K562 (cell line): Measurements from ENCODE around the gene CERS4. TPM values are rescaled to one million over a fixed set of nuclear protein-coding genes. Genes with fewer than 3 reads are reported as not detected.
A peak's percentile ranks its signal among the peaks of the same experiment; 100 is the strongest.

Experiments
- ESRRB ChIP-seq: fragments of 250-450 bp; sonication (Bioruptor Pico); IDR thresholded peaks from 2 replicates; pipeline ENCODE4 v1.5.0; 2020; ENCODE audit warnings: mild to moderate bottlenecking, moderate library complexity, borderline replicate concordance
- HDAC3 ChIP-seq: fragments of 450-650 bp; IDR thresholded peaks from 2 replicates; pipeline ENCODE4 v1.6.1; 2018; ENCODE audit warnings: borderline replicate concordance, mild to moderate bottlenecking, moderate library complexity; ENCODE audit not compliant: partially characterized antibody
- HLTF ChIP-seq: fragments of 450-650 bp; IDR thresholded peaks from 2 replicates; pipeline ENCODE4 v1.6.1; 2016
- MAZ ChIP-seq, 2 experiments: fragments of 450-650 bp in 1 of 2; sonication (generic) in 1 of 2; formaldehyde crosslinking; IDR thresholded peaks in 1 of 2; conservative IDR thresholded peaks in 1 of 2; 2 replicates each; pipeline versions ENCODE4 v1.4.0 to v1.5.0; 2020; ENCODE audit warnings: mild to moderate bottlenecking in 1 of 2, missing genetic modification reagents in 1 of 2
- MBD2 ChIP-seq: sonication (generic); IDR thresholded peaks from 2 replicates; pipeline ENCODE4 v1.6.1; 2016; ENCODE audit warnings: low read depth, borderline replicate concordance
- MTA2 ChIP-seq: fragments of 450-650 bp; IDR thresholded peaks from 2 replicates; pipeline ENCODE4 v1.6.1; 2016; ENCODE audit warnings: low read depth
- MTF1 ChIP-seq: fragments of 250-450 bp; sonication (Bioruptor Pico); IDR thresholded peaks from 2 replicates; pipeline ENCODE4 v1.9.0; 2021; ENCODE audit warnings: moderate library complexity, mild to moderate bottlenecking, inconsistent platforms, borderline replicate concordance
- POLR3A ChIP-seq: IDR thresholded peaks from 2 replicates; pipeline ENCODE4 v1.6.1; 2011; ENCODE audit warnings: borderline replicate concordance, mild to moderate bottlenecking, moderate library complexity; ENCODE audit not compliant: insufficient read length, insufficient read depth; ENCODE audit errors: extremely low read depth
- TEAD2 ChIP-seq: fragments of 450-650 bp; IDR thresholded peaks from 2 replicates; pipeline ENCODE4 v1.6.1; 2016; ENCODE audit warnings: missing genetic modification characterization, control low read depth, missing compliant biosample characterization
- TEAD4 ChIP-seq, 2 experiments: sonication (generic) in 1 of 2; formaldehyde crosslinking in 1 of 2; IDR thresholded peaks; 2 replicates each; pipeline versions ENCODE4 v1.6.1 to v1.8.0; 2012 to 2022; ENCODE audit warnings: borderline replicate concordance in 1 of 2, inconsistent platforms in 1 of 2, low read length in 1 of 2, mild to moderate bottlenecking in 1 of 2, missing genetic modification reagents in 1 of 2
- TOE1 ChIP-seq, 2 experiments: fragments of 450-650 bp in 1 of 2; sonication (generic) in 1 of 2; formaldehyde crosslinking in 1 of 2; IDR thresholded peaks; 2 replicates each; pipeline versions ENCODE4 v1.7.1 to v1.8.0; 2016 to 2022; ENCODE audit warnings: borderline replicate concordance in 2 of 2, mild to moderate bottlenecking in 2 of 2, antibody characterized with exemption in 1 of 2, inconsistent platforms in 1 of 2, low read depth in 1 of 2, missing genetic modification reagents in 1 of 2, moderate library complexity in 1 of 2
- UBTF ChIP-seq, 2 experiments: IDR thresholded peaks; 2 replicates each; pipeline ENCODE4 v1.6.1; 2012; ENCODE audit warnings: improper control_type of control experiment in 2 of 2, low read depth in 2 of 2, low read length in 2 of 2, borderline replicate concordance in 1 of 2
- ZHX1 ChIP-seq: fragments of 150-350 bp; conservative IDR thresholded peaks from 2 replicates; pipeline ENCODE4 v1.6.1; 2014; ENCODE audit warnings: low read length
- ZNF232 ChIP-seq: sonication (generic); formaldehyde crosslinking; IDR thresholded peaks from 2 replicates; pipeline ENCODE4 v1.8.0; 2022; ENCODE audit warnings: mild to moderate bottlenecking, missing genetic modification reagents
- ZNF253 ChIP-seq: fragments of 250-450 bp; sonication (Bioruptor Pico); conservative IDR thresholded peaks from 2 replicates; pipeline ENCODE4 v1.6.1; 2021; ENCODE audit warnings: mild to moderate bottlenecking
- ZNF398 ChIP-seq: fragments of 250-450 bp; sonication (Bioruptor Pico); IDR thresholded peaks from 2 replicates; pipeline ENCODE4 v1.8.0; 2021; ENCODE audit warnings: moderate library complexity, mild to moderate bottlenecking, inconsistent platforms
- ZNF507 ChIP-seq: conservative IDR thresholded peaks from 2 replicates; pipeline ENCODE4 v1.6.1; 2017; ENCODE audit warnings: missing genetic modification characterization, missing compliant biosample characterization
- ZNF668 ChIP-seq: fragments of 250-450 bp; sonication (Bioruptor Pico); IDR thresholded peaks from 2 replicates; pipeline ENCODE4 v1.8.0; 2022; ENCODE audit warnings: mild to moderate bottlenecking, inconsistent platforms
- ZNF696 ChIP-seq: fragments of 250-450 bp; sonication (Bioruptor Pico); conservative IDR thresholded peaks from 2 replicates; pipeline ENCODE4 v1.4.0; 2020; ENCODE audit warnings: mild to moderate bottlenecking, moderate library complexity
- polyA plus RNA-seq, 8 experiments: library from polyadenylated mRNA; depleted of rRNA in 4 of 8; stranded (reverse) in 5 of 8; unstranded in 3 of 8; fragments of >200 nt; fragmentation: Nextera tagmentation in 2 of 8; fragmentation: Illumina TruSeq in 1 of 8; extraction: Ambion mirVana in 2 of 8; extraction: Trizol in 1 of 8; gene quantifications; 2 replicates each; pipeline versions ENCODE4 v1.2.1 to v1.2.3, GENCODE V29; 2011 to 2014; ENCODE audit warnings: inconsistent platforms in 1 of 8, missing spikeins in 1 of 8
- total RNA-seq, 7 experiments: library from RNA; depleted of rRNA in 6 of 7; stranded (reverse); fragments of >200 nt in 6 of 7; fragmentation: Illumina TruSeq in 2 of 7; extraction: Trizol in 2 of 7; gene quantifications; 2 replicates each; pipeline versions ENCODE4 v1.2.1 to v1.2.3, GENCODE V29; 2011 to 2021; ENCODE audit warnings: low replicate concordance in 1 of 7

Gene CERS4
- total and polyA plus RNA-seq, 9 of the 15 experiments (the other 6 are each of a cell fraction or from before 2014, with no cell fraction given): 0.14 to 4.4 (median 2.9) TPM; not detected in 1

GRCh38 chr19:8307965-8308866 is 99.0 kb downstream of the CERS4 start, which contains the start of gene CD320 (continued):
- TF ChIP-seq UBTF (IDR thresholded peaks at IDR 0.05; ENCODE audit: borderline replicate concordance in 1 of 2, low read depth in 2 of 2, low read length in 2 of 2) (no peak), MTA2 (no peak), ZNF398 (no peak), ZHX1 (no peak), ESRRB (CRISPR knock-in tag) (no peak), ZNF668 (CRISPR knock-in tag) (no peak), MBD2 (0 out of 2 replicates have a peak, but pooled peaks have one; percentile 22), ZNF696 (CRISPR knock-in tag) (no peak), HDAC3 (no peak), TEAD4 (IDR thresholded peaks at IDR 0.05; ENCODE audit: low read length) (no peak; the same call in 1 of the 2 replicates), TEAD4 (CRISPR knock-in tag; IDR thresholded peaks at IDR 0.05; ENCODE audit: borderline replicate concordance) (peak; percentile 83), TEAD2 (tag) (no peak), MAZ (CRISPR knock-in tag; conservative IDR thresholded peaks at IDR 0.05 in 1 of 2, IDR thresholded peaks at IDR 0.05 in 1 of 2) (peak; percentile 77 to 82; a peak in 3 of 4 replicates), ZNF253 (CRISPR knock-in tag) (no peak), MTF1 (no peak), POLR3A (no peak), TOE1 (IDR thresholded peaks at IDR 0.05; ENCODE audit: borderline replicate concordance) (peak; percentile 90), TOE1 (CRISPR knock-in tag; IDR thresholded peaks at IDR 0.05; ENCODE audit: borderline replicate concordance, low read depth) (peak; percentile 93), ZNF232 (0 out of 2 replicates have a peak, but pooled peaks have one; percentile 7), ZNF507 (tag) (no peak), HLTF (no peak)
